ENCODE measurements around the gene CLDND1.
"Not testable (repeated sequence)": the region's sequence is repeated elsewhere in the genome, so short reads cannot be mapped to it uniquely, and the experiment has no call there.

Gene CLDND1
- long read RNA-seq, donor 1, transcript CLDND1-201 (5 exons, 2,161 nt) = major isoform, 36 of 45 reads
- long read RNA-seq, donor 1, partial matches to known transcripts = 0 of 45 reads
- long read RNA-seq, donor 1, other reads (novel, unspliced or antisense) = 0 of 45 reads
- long read RNA-seq, donor 2, transcript CLDND1-201 (5 exons, 2,161 nt) = major isoform, 18 of 29 reads
- long read RNA-seq, donor 2, partial matches to known transcripts = 5 of 29 reads
- long read RNA-seq, donor 2, other reads (novel, unspliced or antisense) = 0 of 29 reads
- long read RNA-seq, donor 3, transcript CLDND1-201 (5 exons, 2,161 nt) = major isoform, 20 of 27 reads
- long read RNA-seq, donor 3, partial matches to known transcripts = 0 of 27 reads
- long read RNA-seq, donor 3, other reads (novel, unspliced or antisense) = 0 of 27 reads
- long read RNA-seq, donor 4, transcript CLDND1-207 (2 exons, 778 nt) = minor isoform, 6 of 42 reads
- long read RNA-seq, donor 4, transcript CLDND1-201 (5 exons, 2,161 nt) = major isoform, 22 of 42 reads
- long read RNA-seq, donor 4, partial matches to known transcripts = 5 of 42 reads
- long read RNA-seq, donor 4, other reads (novel, unspliced or antisense) = 0 of 42 reads
- long read RNA-seq, donor 5, transcript CLDND1-201 (5 exons, 2,161 nt) = major isoform, 40 of 56 reads
- long read RNA-seq, donor 5, partial matches to known transcripts = 0 of 56 reads
- long read RNA-seq, donor 5, other reads (novel, unspliced or antisense) = 0 of 56 reads
- long read RNA-seq, donor 6, transcript CLDND1-201 (5 exons, 2,161 nt) = major isoform, 28 of 42 reads
- long read RNA-seq, donor 6, transcript CLDND1-213 (2 exons, 520 nt) = minor isoform, 5 of 42 reads
- long read RNA-seq, donor 6, partial matches to known transcripts = 0 of 42 reads
- long read RNA-seq, donor 6, other reads (novel, unspliced or antisense) = 0 of 42 reads
- long read RNA-seq, donor 7, transcript CLDND1-213 (2 exons, 520 nt) = minor isoform, 6 of 60 reads
- long read RNA-seq, donor 7, transcript CLDND1-201 (5 exons, 2,161 nt) = major isoform, 47 of 60 reads
- long read RNA-seq, donor 7, partial matches to known transcripts = 0 of 60 reads
- long read RNA-seq, donor 7, other reads (novel, unspliced or antisense) = 0 of 60 reads
- long read RNA-seq, donor 8, transcript CLDND1-201 (5 exons, 2,161 nt) = major isoform, 36 of 42 reads
- long read RNA-seq, donor 8, partial matches to known transcripts = 0 of 42 reads
- long read RNA-seq, donor 8, other reads (novel, unspliced or antisense) = 0 of 42 reads

DNA sequence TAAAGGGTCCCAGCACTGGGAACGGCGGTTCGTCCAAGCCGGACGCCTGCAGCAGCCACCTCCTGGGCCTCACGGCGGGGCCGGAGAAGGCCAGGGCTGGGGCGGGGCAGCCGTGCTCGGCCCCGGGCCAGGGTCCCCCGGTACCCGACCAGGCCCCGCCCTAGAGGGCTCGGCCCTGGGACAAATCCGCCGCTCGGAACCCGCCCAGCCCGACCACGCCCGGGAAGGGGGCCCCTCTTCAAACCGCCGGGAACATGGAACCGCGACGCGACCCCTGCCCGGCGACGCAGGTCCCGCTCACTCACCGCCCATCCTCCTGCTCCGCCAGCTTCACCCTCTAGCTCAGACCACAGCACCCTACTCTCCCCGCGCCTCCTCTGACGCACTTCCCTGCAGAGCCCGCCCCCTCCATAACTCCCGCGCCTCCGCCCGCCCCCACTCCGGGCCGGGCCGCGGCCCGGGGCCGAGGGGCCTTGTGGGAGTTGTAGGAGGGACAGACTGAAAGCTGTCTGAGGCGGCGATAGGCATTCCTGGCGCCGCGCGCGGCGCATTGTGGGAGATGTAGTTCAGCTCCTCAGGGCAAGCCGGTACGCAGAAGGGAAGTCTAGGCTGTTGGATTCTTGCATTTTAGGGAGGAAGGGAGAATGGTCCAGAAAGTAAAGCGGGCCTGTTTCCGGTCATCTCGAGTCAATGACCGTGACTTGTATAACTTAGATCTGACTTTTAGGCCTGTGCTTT, at the start of gene CLDND1:
Gene CLDND1, minus strand, starts transcription at position 359 of the 738 bp plus-strand sequence. CDS start 1,478 bp downstream, outside the sequence.
- peak; percentile 96 for DNase-seq

DNA sequence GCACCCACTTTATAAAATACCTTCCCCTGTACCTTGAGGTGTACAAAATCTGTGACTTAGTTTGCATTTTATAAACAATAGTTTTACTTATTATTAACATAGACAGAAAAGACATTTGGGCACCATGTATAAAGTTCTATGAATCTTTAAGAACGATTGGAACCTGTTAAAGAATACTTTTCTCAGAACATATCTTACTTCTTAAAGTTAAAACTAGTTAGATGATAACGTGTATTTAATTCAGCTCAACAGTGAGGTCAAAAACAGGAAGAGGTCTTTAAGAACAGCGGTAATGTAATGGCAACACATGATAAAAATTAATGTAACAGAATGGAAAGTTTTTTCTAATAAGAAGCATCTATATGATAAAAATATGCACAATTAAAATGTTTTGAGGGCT, 45.7 kb upstream of the CLDND1 start:
- no peak for DNase-seq

- no peak for DNase-seq
Observed at GRCh38 chr3:98567666-98568270, 45.1 kb upstream of the CLDND1 start.

DNA sequence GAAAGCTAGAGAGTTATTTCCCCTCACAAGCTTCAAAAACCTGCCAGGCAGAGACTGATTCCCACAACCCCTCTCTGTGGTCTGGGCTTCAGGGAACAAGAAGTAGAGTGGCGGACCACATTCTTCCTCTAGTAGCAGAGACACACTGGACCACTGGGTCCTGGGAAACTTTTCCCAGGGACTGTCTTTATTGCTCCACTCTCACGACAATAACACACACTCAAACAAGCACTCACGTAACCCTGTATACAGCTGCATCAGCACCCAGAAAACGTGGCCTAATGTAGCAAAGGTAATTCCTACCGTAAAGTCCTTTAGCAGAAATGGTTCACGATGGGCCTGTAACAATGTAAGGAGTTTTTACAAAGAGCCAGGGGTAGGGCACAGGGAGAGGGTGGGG, 43.1 kb upstream of the CLDND1 start:
- DNase-seq = no peak

GRCh38 chr3:98565237-98565643, 42.5 kb upstream of the CLDND1 start:
- no peak for DNase-seq

- no peak for DNase-seq
Observed at GRCh38 chr3:98564282-98565005, 41.7 kb upstream of the CLDND1 start.

DNA sequence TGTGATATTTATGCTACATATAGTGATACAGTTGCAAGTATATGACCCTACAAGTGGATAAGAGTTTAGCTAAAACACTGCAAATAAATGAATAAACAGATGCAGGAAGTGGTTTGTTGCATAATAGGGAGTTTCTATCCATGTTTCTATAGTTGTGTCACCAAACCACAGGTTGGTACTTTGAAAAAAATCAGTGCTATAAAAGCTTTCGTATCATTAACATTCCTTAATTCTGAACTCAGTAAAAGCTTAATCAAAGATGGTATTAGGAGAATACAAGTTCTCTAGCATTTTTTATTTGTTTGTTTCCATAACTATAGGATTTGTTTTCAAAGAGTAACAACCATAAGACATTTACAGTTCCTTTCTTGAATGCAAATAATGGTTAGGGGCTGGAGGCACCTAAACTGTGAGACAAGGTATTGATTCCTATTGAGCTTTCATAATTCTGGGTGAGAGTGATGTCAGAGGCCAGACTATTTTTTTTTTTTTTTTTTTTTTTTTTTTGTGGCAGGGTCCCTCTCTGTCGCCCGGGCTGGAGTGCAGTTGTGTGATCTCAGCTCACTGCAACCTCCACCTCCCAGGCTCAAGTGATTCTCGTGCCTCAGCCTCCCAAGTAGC, 41.1 kb upstream of the CLDND1 start:
- no peak for DNase-seq

GRCh38 chr3:98561727-98562521, 39.2 kb upstream of the CLDND1 start:
- DNase-seq = no peak

GRCh38 chr3:98560911-98561310, 38.2 kb upstream of the CLDND1 start:
- DNase-seq = no peak

GRCh38 chr3:98559769-98560168, 37.1 kb upstream of the CLDND1 start:
- DNase-seq = not testable (repeated sequence)

DNA sequence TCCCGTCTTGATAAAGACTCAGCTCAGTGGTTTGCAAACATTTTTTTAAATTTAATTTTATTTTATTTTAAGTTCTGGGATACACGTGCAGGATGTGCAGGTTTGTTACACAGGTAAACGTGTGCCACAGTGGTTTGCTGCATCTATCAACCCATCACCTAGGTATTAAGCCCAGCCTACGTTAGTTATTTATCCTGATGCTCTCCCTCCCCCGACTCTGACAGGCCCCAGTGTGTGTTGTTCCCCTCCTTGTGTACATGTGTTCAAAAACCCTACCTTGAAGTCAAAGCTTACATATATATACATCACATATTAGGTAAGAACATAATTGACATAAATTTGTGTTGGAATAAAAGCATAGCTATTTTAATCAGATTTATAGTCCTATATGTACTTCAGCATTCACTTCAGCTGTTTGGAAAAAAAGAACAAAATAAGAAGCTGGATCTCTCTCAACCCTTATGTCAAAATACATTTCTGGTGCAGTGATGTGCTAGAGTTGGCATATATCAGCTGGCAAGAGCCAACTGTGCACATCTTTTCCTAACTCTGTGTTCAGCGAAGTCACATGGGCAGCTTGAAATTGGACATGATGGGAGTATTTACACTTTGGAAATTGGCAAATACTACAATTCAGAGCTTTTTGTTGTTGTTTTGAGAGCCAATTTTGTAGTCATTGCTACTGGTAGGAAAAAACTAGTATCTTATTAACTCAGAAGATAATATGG, 35.6 kb upstream of the CLDND1 start:
- no peak for DNase-seq

- DNase-seq = no peak
Observed at GRCh38 chr3:98557324-98558010, 34.8 kb upstream of the CLDND1 start.

- DNase-seq = no peak
Observed at GRCh38 chr3:98556164-98557130, 33.7 kb upstream of the CLDND1 start.

GRCh38 chr3:98555025-98555379, 32.3 kb upstream of the CLDND1 start:
- DNase-seq = no peak

DNA sequence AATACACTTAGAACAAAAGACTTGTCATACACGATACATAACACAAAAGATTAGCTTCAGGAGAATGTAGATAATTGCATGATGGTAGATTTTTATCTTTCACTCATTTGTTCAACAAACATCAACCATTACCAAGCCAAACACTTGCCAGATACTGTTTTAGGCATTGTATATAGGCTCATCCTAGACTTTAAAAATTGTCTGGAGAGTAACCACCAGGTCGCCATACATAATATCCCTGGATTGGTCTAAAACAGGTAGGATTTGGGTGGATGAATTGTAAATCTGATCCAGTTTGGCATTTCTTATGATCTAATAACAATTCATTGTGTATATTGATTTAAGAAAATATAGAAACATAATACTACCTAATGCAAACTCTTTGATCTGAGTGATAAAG, 31.9 kb upstream of the CLDND1 start:
- no peak for DNase-seq

- DNase-seq = no peak
Observed at GRCh38 chr3:98553753-98554152, 31.1 kb upstream of the CLDND1 start.
